DMS 273 treated with DMSO at 0.1 percent for 48 hours (cell line): ENCODE measurements around the gene ZNF831.

Source experiments
- DNase-seq: peaks from one replicate; lab custom pipeline; 2025; lab: John Stamatoyannopoulos, UW

The ZNF831 gene

DNA sequence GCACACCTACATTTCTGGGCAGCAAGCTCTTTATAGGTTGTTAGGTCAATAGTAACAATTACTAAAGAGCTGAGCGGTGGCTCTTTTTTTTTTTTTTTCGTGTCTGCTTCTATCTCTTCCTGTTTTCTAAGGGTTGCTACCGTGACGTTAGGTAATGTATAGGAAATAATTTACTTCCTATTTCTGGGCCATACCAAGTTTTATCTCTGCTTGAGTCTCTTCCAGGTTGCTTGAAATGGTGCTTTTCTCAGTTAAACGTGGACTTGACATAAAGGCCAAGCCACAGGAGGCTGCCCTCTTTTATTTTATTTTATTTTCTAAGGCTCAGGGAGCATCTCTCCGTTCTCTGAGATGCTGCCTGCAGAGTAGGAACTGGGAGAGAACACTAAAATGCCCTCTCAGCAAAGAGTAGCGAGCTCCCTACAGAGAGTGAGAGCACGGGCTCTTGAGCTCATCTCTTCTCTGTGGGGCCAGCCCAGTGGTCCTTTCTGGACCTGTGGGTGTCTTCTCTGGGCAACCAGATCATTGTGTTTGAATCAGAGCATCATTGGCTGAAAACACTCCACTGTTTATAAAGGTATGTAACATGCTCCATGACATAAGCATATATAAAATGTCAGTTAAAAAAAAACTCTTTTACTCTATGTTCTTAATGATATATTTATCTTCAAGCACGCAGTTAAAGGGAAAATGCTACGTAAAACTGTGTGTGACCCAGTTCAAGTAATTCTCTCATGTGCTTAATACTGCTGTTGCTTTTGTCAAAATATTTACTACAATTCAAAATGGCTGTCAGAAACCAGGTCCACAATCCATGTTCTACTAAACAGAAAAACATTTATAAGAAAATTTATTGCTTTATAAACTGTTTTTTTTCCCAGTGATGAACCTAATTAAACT is at the start of gene ZNF831:
Gene ZNF831, plus strand, starts transcription at position 191 of the 900 bp plus-strand sequence. CDS start 27,199 bp downstream, outside the sequence.
- no peak for DNase-seq

DNA sequence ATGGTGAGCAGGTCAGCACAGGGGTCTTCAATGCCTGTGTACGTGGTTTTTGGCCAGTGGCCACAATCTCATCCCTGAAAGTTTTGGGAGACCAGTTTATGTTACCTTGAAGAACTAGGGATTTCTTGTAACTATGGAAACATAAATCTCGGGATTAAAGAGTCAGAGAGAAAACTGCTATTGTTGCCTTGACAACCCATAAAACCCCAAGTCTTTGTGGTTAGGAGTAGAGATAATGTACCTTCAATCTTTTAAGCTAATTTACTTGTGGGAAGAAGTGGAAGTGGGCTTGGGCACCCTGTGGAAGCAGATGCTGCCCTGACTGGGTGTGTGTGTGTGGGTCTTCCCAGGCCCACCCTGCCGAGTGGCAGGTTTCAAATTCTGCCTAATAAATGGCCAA is 46.1 kb upstream of the ZNF831 start:
- no peak for DNase-seq

- no peak for DNase-seq
These were observed 44.8 kb upstream of the ZNF831 start for GRCh38 chr20:59118855-59119254.

GRCh38 chr20:59120491-59120890 is 43.1 kb upstream of the ZNF831 start:
- DNase-seq, result no peak

GRCh38 chr20:59120919-59121318 is 42.7 kb upstream of the ZNF831 start:
- DNase-seq, result no peak

GRCh38 chr20:59121714-59122565 is 41.7 kb upstream of the ZNF831 start:
- no peak for DNase-seq

DNA sequence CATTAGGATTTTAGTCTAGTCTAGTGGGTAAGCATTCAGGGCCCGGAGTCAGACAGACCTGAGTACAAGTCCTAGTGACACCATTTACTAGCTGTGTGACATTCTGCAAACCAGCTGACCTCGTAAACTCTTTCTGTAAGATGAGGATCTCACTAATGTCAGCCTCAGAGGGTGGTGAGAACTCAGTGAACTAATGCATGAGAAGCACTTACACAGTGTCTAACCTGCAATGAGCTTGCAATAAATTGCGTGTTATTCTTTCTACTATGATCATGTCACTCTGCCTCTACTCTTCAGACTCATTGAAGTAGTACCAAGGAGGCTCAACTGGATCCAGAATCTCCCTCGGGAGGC is 41.1 kb upstream of the ZNF831 start:
- no peak for DNase-seq

DNA sequence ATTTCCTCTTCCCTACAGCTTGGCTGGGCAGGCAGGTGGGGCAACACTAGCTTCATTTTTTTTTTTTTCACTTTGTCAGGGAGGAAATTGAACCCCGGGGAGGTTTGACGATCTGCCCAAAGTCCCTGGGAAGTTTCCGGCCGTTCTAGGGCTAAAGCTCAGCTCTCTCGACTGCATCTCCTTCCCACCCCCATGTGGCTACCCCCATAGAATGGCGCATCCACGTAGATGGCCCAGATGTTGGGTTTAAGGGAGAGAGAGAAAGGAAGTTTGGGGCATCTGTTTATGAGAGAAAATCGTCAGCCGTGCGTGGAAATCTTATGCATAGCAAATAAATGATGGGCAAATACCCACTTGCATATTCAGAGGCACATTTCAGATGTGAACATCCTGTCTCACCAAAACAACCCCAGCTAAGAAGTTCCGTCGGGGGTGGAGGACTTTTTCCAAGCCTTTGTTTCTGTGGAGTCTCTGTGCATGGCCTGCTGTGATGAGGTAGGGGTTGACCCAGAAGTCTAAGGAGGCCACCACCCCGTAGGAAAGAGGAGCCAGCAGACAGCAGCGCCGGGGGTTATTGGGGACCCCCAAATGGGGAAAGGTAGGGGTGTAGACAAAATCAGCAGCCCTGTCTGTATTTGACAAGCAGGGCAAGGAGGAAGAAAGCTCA is 40.5 kb upstream of the ZNF831 start:
- no peak for DNase-seq

GRCh38 chr20:59123678-59124255 is 39.9 kb upstream of the ZNF831 start:
- no peak for DNase-seq

GRCh38 chr20:59124296-59125029 is 39.2 kb upstream of the ZNF831 start:
- DNase-seq, result peak; percentile 63

DNA sequence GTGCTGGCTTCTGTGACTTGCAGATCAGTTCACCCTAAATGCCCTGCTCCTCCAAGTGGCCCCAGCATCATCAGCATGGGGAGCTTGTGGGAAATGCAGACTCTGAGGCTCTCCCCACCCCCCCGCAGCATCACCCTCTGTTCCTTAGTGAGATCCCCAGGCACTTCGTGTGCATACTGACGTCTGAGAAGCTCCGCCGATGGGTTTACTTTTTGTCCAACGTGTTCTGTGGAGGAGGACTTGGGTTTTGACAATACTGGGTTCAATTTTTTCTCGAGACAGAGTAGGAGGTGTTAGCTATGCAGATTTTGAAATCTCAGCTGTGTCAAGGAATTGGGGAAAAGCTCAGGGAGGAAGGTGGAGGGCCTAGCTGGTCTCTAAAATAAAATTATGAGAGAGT is 38.3 kb upstream of the ZNF831 start:
- DNase-seq, result no peak

DNA sequence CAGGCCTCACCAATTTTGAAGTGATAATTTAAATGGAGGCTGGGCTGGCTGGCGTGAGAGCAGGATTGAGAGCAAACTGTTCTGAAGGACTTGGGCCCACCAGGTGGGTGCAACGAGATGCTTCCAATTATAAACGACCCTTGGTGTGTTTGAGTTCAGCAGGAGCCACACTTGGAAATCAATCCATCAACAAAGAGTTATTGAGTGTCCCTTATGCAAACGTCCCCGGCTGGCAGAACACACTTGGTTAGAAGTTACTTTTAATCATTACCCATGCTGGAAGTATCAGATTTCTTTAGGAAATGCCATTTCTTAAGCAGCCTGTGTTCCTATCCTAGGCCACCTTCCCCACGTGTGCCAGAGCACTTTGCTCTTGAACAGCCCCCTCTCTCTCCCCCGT is 37.8 kb upstream of the ZNF831 start:
- no peak for DNase-seq

- no peak for DNase-seq
These were observed 35.8 kb upstream of the ZNF831 start for GRCh38 chr20:59127839-59128238.

DNA sequence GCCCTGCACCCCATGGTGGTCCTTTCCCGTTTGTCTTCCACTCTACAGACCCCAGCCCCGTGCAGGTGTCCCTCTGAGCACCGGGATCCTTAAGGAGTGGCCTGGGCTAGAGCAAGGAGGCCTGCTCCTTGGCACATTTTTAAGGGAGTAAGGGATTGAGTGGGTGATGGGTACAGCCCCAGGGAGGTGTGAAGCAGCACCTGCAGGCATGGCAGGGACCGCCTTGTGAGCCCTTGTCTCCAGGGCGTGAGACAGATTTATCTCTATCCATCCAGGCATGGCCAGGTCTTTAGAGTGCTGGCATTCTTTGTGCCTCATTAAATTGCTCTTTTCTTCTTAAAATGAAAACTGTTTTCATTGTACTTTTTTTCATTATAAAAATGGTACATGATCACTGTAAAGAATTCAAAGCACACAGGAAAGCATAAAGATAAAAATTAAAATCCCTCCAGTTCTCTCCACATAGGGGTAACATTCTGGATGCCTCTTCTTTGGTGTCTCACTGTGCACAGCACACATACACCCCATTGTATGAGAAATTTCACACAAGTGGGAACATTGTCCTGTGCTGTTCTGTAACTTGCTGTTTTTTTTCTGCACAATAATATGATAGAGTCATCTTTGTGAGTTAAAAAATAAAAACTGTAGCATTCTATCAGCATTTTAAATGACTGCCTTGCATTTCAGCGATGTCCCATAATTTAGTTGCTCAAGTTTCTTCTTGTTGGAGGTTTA is 31.9 kb upstream of the ZNF831 start:
- no peak for DNase-seq

GRCh38 chr20:59134182-59134581 is 29.4 kb upstream of the ZNF831 start:
- no peak for DNase-seq

GRCh38 chr20:59135093-59135492 is 28.5 kb upstream of the ZNF831 start:
- DNase-seq, result no peak

DNA sequence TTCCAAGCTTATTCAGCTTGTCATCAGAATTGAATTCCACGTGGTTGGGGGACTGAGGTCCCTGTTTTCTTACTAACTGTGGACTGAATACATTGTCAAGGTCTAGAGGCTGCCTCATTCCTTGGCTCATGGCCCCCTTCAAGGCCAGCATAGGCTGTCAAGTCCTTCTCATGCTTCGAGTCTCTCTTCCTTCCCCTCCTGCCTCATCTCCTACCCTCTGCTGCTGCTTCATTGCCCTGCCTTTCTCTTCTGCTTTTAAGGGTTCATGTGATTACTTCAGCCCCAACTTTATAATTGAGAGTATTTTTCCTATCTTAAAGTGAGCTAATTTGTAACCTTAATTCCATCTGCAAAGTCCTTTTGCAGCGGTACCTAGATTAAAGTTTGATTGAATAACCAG is 27.6 kb upstream of the ZNF831 start:
- DNase-seq, result no peak

DNA sequence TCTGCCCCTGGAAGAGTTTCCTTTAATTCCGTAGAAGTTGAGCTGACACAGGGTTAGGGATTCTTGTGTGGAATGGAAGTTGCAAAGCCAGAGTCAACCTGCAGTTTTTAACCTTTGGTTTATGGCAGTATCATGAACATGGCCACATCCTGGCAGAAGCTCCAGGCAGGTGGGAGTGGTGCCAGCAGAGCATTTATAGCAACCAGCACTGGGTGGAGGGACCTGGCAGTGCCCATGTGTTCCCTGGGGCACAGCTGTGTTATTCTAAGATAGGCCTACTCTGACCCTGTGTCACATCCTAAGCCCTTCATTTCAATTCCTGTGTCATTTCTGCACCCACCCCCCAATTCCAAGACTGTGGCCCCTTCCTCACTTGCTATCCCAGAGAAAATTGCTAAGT is 26.1 kb upstream of the ZNF831 start:
- DNase-seq, result no peak

GRCh38 chr20:59138114-59138748 is 25.4 kb upstream of the ZNF831 start:
- no peak for DNase-seq

- no peak for DNase-seq
These were observed 23.6 kb upstream of the ZNF831 start for GRCh38 chr20:59139998-59140397.
